KMS-11 (cell line): ENCODE results near the gene CACNB1.

Experiments used
- H2AFZ ChIP-seq: fragments of 200-600 bp; sonication (generic); 2 replicates; pipeline ENCODE4 v1.6.1; 2016; ENCODE audit warnings: antibody characterized with exemption, mixed run types, low read depth
- H3K27ac ChIP-seq: fragments of 200-600 bp; sonication (generic); 2 replicates; pipeline ENCODE4 v1.6.1; 2016; ENCODE audit warnings: mild to moderate bottlenecking, mixed run types
- H3K27me3 ChIP-seq: fragments of 200-600 bp; sonication (generic); 2 replicates; pipeline ENCODE4 v1.6.1; 2017; ENCODE audit warnings: mild to moderate bottlenecking, low read depth, mixed run types, moderate library complexity; ENCODE audit not compliant: insufficient read depth
- H3K36me3 ChIP-seq: fragments of 200-600 bp; sonication (generic); 2 replicates; pipeline ENCODE4 v1.6.1; 2017; ENCODE audit warnings: mild to moderate bottlenecking, mixed run types; ENCODE audit not compliant: insufficient read depth
- H3K4me1 ChIP-seq: fragments of 200-600 bp; sonication (generic); 2 replicates; pipeline ENCODE4 v1.6.1; 2016; ENCODE audit warnings: mild to moderate bottlenecking, low read depth, mixed run types; ENCODE audit not compliant: poor library complexity, severe bottlenecking
- H3K4me2 ChIP-seq: fragments of 200-600 bp; sonication (generic); 2 replicates; pipeline ENCODE4 v1.7.0; 2016; ENCODE audit warnings: mild to moderate bottlenecking, mixed run types
- H3K4me3 ChIP-seq: fragments of 200-600 bp; sonication (generic); IDR thresholded peaks from 2 replicates; pipeline ENCODE4 v1.6.1; 2017; ENCODE audit warnings: low read depth, low read length, mixed read lengths; ENCODE audit not compliant: insufficient read depth
- H3K79me2 ChIP-seq: fragments of 200-600 bp; sonication (generic); 2 replicates; pipeline ENCODE4 v1.6.1; 2016; ENCODE audit warnings: low read depth, mixed run types; ENCODE audit not compliant: insufficient read depth
- H3K9ac ChIP-seq: fragments of 200-600 bp; sonication (generic); 2 replicates; pipeline ENCODE4 v1.6.1; 2016; ENCODE audit warnings: mild to moderate bottlenecking, mixed run types
- H4K20me1 ChIP-seq: fragments of 200-600 bp; sonication (generic); 2 replicates; pipeline ENCODE4 v1.6.1; 2016; ENCODE audit warnings: mild to moderate bottlenecking, mixed run types; ENCODE audit not compliant: insufficient read depth
- CTCF ChIP-seq: fragments of 200-600 bp; sonication (generic); conservative IDR thresholded peaks from 2 replicates; pipeline ENCODE4 v1.6.1; 2017; ENCODE audit warnings: low read depth, mild to moderate bottlenecking, antibody characterized with exemption, low read length, moderate library complexity, mixed read lengths

The CACNB1 gene

GRCh38 chr17:39191750-39192510 is 5.5 kb downstream of the CACNB1 start:
- no peak for TF ChIP-seq CTCF
- H2AFZ ChIP-seq = no peak overlapping the region
- H3K4me1 ChIP-seq = peaks cover 22% of the 10 kb centered on the region
- peaks cover 4% of the 10 kb centered on the region; the same call in 1 of the 2 replicates for H3K79me2 ChIP-seq
- no peaks in the 10 kb centered on the region for H3K36me3 ChIP-seq
- H3K4me3 ChIP-seq = no peak overlapping the region
- H3K4me2 ChIP-seq = no peak overlapping the region
- no peak overlapping the region for H3K9ac ChIP-seq
- H3K27me3 ChIP-seq = no peaks in the 10 kb centered on the region
- no peak overlapping the region for H3K27ac ChIP-seq
- no peaks in the 10 kb centered on the region for H4K20me1 ChIP-seq

GRCh38 chr17:39187152-39187830 is 10.2 kb downstream of the CACNB1 start:
- no peaks in the 10 kb centered on the region for H3K79me2 ChIP-seq
- no peak overlapping the region for H2AFZ ChIP-seq
- H3K9ac ChIP-seq = no peak overlapping the region
- no peaks in the 10 kb centered on the region for H4K20me1 ChIP-seq
- no peak overlapping the region for H3K4me2 ChIP-seq
- no peak overlapping the region for H3K27ac ChIP-seq
- TF ChIP-seq CTCF = no peak
- no peaks in the 10 kb centered on the region for H3K27me3 ChIP-seq
- no peaks in the 10 kb centered on the region for H3K36me3 ChIP-seq
- H3K4me1 ChIP-seq = peaks cover 8% of the 10 kb centered on the region
- no peak overlapping the region for H3K4me3 ChIP-seq

GRCh38 chr17:39186481-39187002 is 10.9 kb downstream of the CACNB1 start:
- Histone ChIP-seq H3K9ac (no peak overlapping the region), H3K4me2 (no peak overlapping the region), H3K27me3 (no peaks in the 10 kb centered on the region), H3K36me3 (no peaks in the 10 kb centered on the region; the same call in 1 of the 2 replicates), H4K20me1 (no peaks in the 10 kb centered on the region), H2AFZ (no peak overlapping the region), H3K4me3 (no peak overlapping the region), H3K27ac (no peak overlapping the region), H3K79me2 (no peaks in the 10 kb centered on the region), H3K4me1 (peaks cover 8% of the 10 kb centered on the region)
- no peak for TF ChIP-seq CTCF

- H3K9ac ChIP-seq = no peak overlapping the region
- no peak overlapping the region for H3K27ac ChIP-seq
- H2AFZ ChIP-seq = no peak overlapping the region
- H3K4me1 ChIP-seq = peaks cover 5% of the 10 kb centered on the region
- no peaks in the 10 kb centered on the region; the same call in 1 of the 2 replicates for H3K36me3 ChIP-seq
- H3K4me3 ChIP-seq = no peak overlapping the region
- no peaks in the 10 kb centered on the region for H4K20me1 ChIP-seq
- TF ChIP-seq CTCF = no peak
- H3K79me2 ChIP-seq = no peaks in the 10 kb centered on the region
- H3K4me2 ChIP-seq = no peak overlapping the region
- H3K27me3 ChIP-seq = no peaks in the 10 kb centered on the region
Measured at GRCh38 chr17:39183720-39184119, 13.7 kb downstream of the CACNB1 start.
